ENCODE data around the gene PODXL2.

PODXL2 gene

DNA sequence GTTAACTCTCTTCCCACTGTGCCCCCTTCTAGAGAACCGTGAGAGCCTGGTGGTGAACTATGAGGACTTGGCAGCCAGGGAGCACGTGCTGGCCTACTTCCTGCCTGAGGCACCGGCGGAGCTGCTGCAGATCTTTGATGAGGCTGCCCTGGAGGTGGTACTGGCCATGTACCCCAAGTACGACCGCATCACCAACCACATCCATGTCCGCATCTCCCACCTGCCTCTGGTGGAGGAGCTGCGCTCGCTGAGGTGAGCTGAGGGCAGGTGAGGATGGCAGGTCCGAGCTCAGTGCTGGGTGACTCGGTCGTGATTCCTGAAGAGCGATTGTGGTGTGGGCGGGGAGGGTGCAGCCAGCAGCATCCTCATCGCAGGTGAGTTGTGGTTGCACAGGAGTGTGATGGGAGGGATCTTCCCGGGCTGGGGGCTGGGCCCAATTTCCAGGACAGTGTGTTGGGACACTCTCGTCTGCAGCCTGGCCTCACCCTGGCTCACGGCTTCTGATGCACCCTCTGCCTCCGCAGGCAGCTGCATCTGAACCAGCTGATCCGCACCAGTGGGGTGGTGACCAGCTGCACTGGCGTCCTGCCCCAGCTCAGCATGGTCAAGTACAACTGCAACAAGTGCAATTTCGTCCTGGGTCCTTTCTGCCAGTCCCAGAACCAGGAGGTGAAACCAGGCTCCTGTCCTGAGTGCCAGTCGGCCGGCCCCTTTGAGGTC, 22.7 kb upstream of the PODXL2 start:
- Histone ChIP-seq H3K36me3 (ENCODE audit: control insufficient read depth, insufficient read depth, low read length) (peaks cover 98% of the 10 kb centered on the region), H3K9ac (ENCODE audit: low read depth, low read length) (no peak overlapping the region), H3K4me1 (ENCODE audit: control insufficient read depth, insufficient read depth, low read length) (no peaks in the 10 kb centered on the region), H3K27me3 (ENCODE audit: control insufficient read depth, insufficient read depth, low read length) (no peaks in the 10 kb centered on the region), H3K27ac (ENCODE audit: low read depth, low read length) (no peak overlapping the region), H3K4me3 (ENCODE audit: low read depth, low read length) (no peak overlapping the region), H3K9me3 (ENCODE audit: control insufficient read depth, insufficient read depth, low read length) (no peaks in the 10 kb centered on the region)

DNA sequence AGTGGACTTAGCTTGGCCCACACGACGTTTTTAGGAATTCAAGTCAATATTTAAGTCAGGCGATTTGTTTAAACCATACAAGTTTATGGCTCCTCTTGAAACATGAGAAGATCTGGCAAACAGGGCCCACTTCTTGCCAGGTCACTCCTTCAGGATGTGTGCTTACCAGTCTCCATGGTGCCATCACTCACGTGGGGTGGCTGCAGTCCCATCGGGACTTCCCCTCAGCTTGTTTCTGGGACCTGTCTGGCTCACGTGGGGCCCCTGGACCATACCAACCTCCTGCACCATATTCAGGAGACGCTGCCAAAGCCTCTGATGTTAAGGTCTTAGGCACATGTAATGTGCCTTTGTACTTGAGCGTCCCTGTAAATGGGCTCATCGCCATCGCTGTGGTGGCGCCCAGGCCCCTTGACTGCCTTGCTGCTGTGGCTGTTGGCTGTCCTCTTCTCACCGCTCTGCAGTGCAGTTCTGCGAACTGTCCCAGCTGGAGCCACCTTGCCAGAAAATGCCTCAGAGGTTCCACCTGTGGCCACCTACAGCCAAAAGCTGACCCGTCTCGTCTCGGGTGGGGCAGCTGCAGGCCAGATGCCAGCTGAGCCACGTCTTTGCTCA, 21.9 kb upstream of the PODXL2 start:
- Histone ChIP-seq H3K4me3 (ENCODE audit: low read depth, low read length) (no peak overlapping the region), H3K27ac (ENCODE audit: low read depth, low read length) (no peak overlapping the region), H3K9ac (ENCODE audit: low read depth, low read length) (no peak overlapping the region), H3K36me3 (ENCODE audit: control insufficient read depth, insufficient read depth, low read length) (peaks cover 95% of the 10 kb centered on the region), H3K4me1 (ENCODE audit: control insufficient read depth, insufficient read depth, low read length) (no peaks in the 10 kb centered on the region), H3K27me3 (ENCODE audit: control insufficient read depth, insufficient read depth, low read length) (no peaks in the 10 kb centered on the region), H3K9me3 (ENCODE audit: control insufficient read depth, insufficient read depth, low read length) (no peaks in the 10 kb centered on the region)

DNA sequence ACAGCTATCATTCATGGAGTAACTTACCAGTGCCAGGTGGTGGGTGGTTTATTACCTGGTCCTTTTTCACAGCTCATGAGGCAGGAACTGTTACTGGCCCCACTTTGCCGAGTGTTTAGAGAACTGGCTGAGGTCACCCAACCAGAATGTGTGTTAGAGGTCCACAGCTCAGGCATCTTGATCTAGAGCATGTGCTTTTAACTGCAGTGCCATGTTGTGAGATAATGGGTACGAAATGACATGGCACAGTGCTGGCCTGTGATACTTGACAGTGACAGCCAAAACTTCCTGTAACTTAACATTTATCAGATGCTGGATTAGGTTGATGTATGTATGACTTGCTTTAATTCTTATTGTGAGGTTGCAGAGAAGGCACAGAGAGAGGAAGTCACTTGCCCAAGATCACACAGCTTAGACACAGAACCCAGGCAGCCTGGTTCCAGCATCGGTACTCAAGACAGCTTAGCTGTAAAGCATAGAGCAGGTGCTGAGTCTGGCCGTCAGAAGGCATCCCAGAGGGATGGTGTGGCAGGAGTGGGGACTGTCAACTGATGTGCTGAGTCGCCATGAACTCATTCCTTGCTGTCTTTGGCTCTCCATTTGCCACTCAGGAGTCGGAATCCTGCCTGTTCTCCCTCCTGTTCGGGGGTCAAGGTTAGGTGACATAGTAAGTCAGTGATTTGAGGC, 21.2 kb upstream of the PODXL2 start:
- Histone ChIP-seq H3K9me3 (ENCODE audit: control insufficient read depth, insufficient read depth, low read length) (no peaks in the 10 kb centered on the region), H3K4me1 (ENCODE audit: control insufficient read depth, insufficient read depth, low read length) (no peaks in the 10 kb centered on the region), H3K4me3 (ENCODE audit: low read depth, low read length) (no peak overlapping the region), H3K36me3 (ENCODE audit: control insufficient read depth, insufficient read depth, low read length) (peaks cover 95% of the 10 kb centered on the region), H3K9ac (ENCODE audit: low read depth, low read length) (no peak overlapping the region), H3K27me3 (ENCODE audit: control insufficient read depth, insufficient read depth, low read length) (no peaks in the 10 kb centered on the region), H3K27ac (ENCODE audit: low read depth, low read length) (no peak overlapping the region)

DNA sequence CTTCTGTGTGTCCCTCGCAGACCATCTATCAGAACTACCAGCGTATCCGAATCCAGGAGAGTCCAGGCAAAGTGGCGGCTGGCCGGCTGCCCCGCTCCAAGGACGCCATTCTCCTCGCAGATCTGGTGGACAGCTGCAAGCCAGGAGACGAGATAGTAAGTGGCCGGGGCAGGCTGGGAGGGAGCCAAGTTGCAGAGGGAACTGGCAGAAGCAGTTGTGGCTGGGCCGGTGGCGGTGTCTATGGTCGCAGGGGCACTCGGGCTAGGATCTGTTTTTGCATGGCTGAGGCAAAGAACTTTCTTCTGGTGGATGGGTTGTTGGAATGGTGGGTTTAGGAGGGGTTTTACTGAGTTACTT, 20.6 kb upstream of the PODXL2 start:
- Histone ChIP-seq H3K9ac (ENCODE audit: low read depth, low read length) (no peak overlapping the region), H3K4me3 (ENCODE audit: low read depth, low read length) (no peak overlapping the region), H3K9me3 (ENCODE audit: control insufficient read depth, insufficient read depth, low read length) (no peaks in the 10 kb centered on the region), H3K27ac (ENCODE audit: low read depth, low read length) (no peak overlapping the region), H3K4me1 (ENCODE audit: control insufficient read depth, insufficient read depth, low read length) (no peaks in the 10 kb centered on the region), H3K36me3 (ENCODE audit: control insufficient read depth, insufficient read depth, low read length) (peaks cover 95% of the 10 kb centered on the region), H3K27me3 (ENCODE audit: control insufficient read depth, insufficient read depth, low read length) (no peaks in the 10 kb centered on the region)

DNA sequence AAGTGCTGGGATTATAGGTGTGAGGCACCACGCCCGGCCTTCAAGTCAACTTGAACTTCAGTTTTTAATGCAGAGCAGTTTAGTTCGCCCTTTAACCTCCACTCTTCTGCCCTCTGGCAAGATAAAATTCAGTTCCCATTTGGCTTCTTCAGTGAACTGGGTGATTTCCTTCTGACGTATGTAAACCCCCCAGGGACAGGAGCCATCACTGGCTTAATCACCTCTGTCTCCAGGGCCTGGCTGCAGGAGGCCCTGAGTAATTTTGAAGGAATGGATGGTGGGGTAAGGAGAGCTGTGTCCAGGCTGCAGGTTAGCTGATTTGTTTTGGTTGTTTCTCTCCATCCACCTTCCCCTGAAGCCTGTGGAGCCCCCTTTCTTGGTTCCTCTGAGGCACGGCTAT, 18.9 kb upstream of the PODXL2 start:
- Histone ChIP-seq H3K4me3 (ENCODE audit: low read depth, low read length) (no peak overlapping the region), H3K4me1 (ENCODE audit: control insufficient read depth, insufficient read depth, low read length) (no peaks in the 10 kb centered on the region), H3K9ac (ENCODE audit: low read depth, low read length) (no peak overlapping the region), H3K27me3 (ENCODE audit: control insufficient read depth, insufficient read depth, low read length) (no peaks in the 10 kb centered on the region), H3K27ac (ENCODE audit: low read depth, low read length) (no peak overlapping the region), H3K36me3 (ENCODE audit: control insufficient read depth, insufficient read depth, low read length) (peaks cover 96% of the 10 kb centered on the region), H3K9me3 (ENCODE audit: control insufficient read depth, insufficient read depth, low read length) (no peaks in the 10 kb centered on the region)

DNA sequence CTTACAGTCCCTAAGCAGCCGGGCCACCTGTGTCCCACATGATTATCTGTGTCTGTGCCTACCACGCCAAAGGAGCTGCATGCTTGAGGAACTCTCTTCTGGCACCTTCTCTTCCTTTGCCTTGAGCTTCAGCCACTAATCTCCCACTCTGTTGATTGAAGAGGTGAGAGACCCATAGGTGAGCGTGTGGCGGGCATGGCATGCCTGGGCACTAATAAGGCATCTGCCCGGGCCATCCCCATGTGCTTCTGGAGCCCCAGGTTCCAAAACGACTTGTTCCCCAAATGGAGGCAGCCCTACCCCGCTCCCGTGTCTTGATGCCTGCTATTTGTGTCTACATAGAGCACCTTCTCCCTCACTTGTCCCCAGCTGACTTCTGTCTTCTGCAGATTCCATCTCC, 17.7 kb upstream of the PODXL2 start:
- Histone ChIP-seq H3K4me1 (ENCODE audit: control insufficient read depth, insufficient read depth, low read length) (no peaks in the 10 kb centered on the region), H3K27me3 (ENCODE audit: control insufficient read depth, insufficient read depth, low read length) (no peaks in the 10 kb centered on the region), H3K36me3 (ENCODE audit: control insufficient read depth, insufficient read depth, low read length) (peaks cover 96% of the 10 kb centered on the region), H3K4me3 (ENCODE audit: low read depth, low read length) (no peak overlapping the region), H3K27ac (ENCODE audit: low read depth, low read length) (no peak overlapping the region), H3K9ac (ENCODE audit: low read depth, low read length) (no peak overlapping the region), H3K9me3 (ENCODE audit: control insufficient read depth, insufficient read depth, low read length) (no peaks in the 10 kb centered on the region)

DNA sequence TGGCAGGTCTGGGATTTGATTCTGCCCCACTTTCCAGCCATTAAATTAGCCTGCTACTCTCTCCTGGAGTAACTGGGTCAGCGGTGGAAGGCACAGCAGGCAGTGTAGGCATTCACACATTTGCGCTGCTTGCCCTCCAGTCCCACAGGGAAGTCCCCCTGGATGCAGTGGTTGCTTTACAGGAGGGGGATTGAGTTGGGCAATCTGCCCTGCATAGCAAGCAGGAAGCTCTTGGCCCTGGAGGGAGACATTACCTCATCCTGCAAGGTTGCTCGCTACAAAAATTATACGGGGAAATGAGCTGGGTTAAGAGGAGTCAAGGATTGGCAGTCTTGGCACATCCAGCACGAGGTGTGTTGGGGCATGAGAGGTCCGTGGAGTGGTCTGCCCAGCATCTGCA, 16.0 kb upstream of the PODXL2 start:
- H3K36me3 ChIP-seq (ENCODE audit: control insufficient read depth, insufficient read depth, low read length): peaks cover 96% of the 10 kb centered on the region

DNA sequence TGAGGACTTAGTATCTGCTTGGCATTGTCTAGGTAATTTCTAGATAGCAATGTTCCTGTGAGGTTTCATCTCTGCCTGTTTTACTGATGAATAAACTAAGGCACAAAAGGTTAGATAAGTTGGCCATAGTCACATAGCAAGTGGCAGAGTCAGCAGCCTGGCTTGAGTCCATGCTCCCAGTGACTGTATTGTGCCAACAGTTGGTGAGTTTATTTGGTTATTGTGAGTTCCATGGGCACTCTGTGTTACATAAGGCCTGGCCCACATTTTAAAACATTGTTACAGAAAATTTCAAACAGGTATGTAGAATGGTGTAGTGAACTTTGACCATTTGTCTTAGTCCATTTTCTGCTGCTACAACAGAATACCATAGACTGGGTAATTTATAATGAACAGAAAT, 15.6 kb upstream of the PODXL2 start:
- H3K4me3 ChIP-seq (ENCODE audit: low read depth, low read length): no peak overlapping the region
- no peaks in the 10 kb centered on the region for H3K9me3 ChIP-seq (ENCODE audit: control insufficient read depth, insufficient read depth, low read length)
- H3K36me3 ChIP-seq (ENCODE audit: control insufficient read depth, insufficient read depth, low read length): peaks cover 96% of the 10 kb centered on the region
- no peaks in the 10 kb centered on the region for H3K27me3 ChIP-seq (ENCODE audit: control insufficient read depth, insufficient read depth, low read length)
- H3K27ac ChIP-seq (ENCODE audit: low read depth, low read length): no peak overlapping the region
- no peaks in the 10 kb centered on the region for H3K4me1 ChIP-seq (ENCODE audit: control insufficient read depth, insufficient read depth, low read length)
- no peak overlapping the region for H3K9ac ChIP-seq (ENCODE audit: low read depth, low read length)

More for the DNA sequence above, 16.0 kb upstream of the PODXL2 start:
- no peaks in the 10 kb centered on the region for H3K4me1 ChIP-seq (ENCODE audit: control insufficient read depth, insufficient read depth, low read length)
- H3K27ac ChIP-seq (ENCODE audit: low read depth, low read length): no peak overlapping the region
- H3K27me3 ChIP-seq (ENCODE audit: control insufficient read depth, insufficient read depth, low read length): no peaks in the 10 kb centered on the region
- no peaks in the 10 kb centered on the region for H3K9me3 ChIP-seq (ENCODE audit: control insufficient read depth, insufficient read depth, low read length)
- no peak overlapping the region for H3K9ac ChIP-seq (ENCODE audit: low read depth, low read length)
- H3K4me3 ChIP-seq (ENCODE audit: low read depth, low read length): no peak overlapping the region

DNA sequence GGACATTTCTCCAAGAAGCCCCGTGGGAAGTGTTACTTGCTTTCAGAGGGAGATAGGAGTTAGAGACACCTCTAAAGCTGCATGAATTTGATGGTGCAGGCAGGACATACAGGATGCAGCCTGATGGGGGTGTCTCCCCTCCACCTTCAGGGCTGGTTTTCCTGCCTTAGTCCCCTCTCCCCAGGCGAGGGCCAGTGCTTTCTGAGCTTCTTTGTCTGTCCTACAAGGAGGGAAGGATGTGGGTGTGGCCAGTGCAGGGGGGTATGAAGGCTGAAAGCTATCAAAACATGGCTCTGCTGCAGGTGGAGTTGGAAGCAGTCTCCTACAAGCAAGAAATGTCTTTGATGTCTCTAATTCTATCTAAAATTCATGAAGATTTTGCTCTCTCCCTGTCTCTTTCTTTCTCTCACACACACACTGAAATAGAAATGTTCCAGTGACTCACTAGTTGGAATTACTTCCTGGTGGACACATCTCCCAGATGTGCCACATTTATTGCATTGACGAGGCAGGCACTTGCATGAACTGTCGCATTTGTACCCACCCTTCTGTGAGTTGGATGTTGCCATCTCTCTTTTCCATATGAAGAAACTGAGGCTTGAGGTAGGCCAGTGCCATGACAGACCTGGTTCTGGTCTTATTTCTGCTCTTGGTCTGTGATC, 13.9 kb upstream of the PODXL2 start:
- no peak overlapping the region for H3K4me3 ChIP-seq (ENCODE audit: low read depth, low read length)
- H3K9me3 ChIP-seq (ENCODE audit: control insufficient read depth, insufficient read depth, low read length): no peaks in the 10 kb centered on the region
- no peak overlapping the region for H3K27ac ChIP-seq (ENCODE audit: low read depth, low read length)
- H3K27me3 ChIP-seq (ENCODE audit: control insufficient read depth, insufficient read depth, low read length): no peaks in the 10 kb centered on the region
- peaks cover 97% of the 10 kb centered on the region for H3K36me3 ChIP-seq (ENCODE audit: control insufficient read depth, insufficient read depth, low read length)
- H3K9ac ChIP-seq (ENCODE audit: low read depth, low read length): no peak overlapping the region
- H3K4me1 ChIP-seq (ENCODE audit: control insufficient read depth, insufficient read depth, low read length): no peaks in the 10 kb centered on the region

DNA sequence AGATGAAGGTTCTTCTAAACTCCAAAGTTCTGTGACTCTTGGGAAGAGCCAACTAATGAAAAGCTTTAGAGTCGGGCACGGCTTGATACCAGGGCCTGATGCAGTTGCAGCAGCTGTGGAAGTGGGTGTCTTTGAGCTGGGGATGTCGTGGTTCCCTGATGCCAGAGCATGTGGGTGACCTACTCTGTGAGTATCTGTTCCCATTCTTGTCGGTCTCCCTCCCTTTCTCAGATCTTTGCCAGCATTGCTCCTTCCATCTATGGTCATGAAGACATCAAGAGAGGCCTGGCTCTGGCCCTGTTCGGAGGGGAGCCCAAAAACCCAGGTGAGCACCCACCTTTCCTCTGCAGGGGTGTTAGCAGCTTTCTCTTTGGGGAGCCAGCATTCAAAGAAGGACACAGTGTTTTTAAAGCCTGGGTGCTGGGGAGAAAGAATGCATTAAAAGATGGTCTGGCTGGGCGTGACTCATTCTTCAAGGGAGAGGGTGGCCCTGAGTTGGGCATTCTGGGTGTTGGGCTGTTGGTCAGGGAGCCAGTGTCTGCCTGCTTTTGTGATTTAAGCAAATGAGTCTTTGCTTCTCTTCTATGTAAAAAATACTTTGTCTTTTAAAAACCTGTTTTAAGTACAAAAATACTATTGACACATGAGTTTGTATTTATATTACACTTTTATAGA, 13.2 kb upstream of the PODXL2 start:
- H3K4me1 ChIP-seq (ENCODE audit: control insufficient read depth, insufficient read depth, low read length): no peaks in the 10 kb centered on the region
- H3K27ac ChIP-seq (ENCODE audit: low read depth, low read length): no peak overlapping the region
- H3K36me3 ChIP-seq (ENCODE audit: control insufficient read depth, insufficient read depth, low read length): peaks cover 97% of the 10 kb centered on the region
- no peaks in the 10 kb centered on the region for H3K27me3 ChIP-seq (ENCODE audit: control insufficient read depth, insufficient read depth, low read length)
- no peak overlapping the region for H3K9ac ChIP-seq (ENCODE audit: low read depth, low read length)
- H3K9me3 ChIP-seq (ENCODE audit: control insufficient read depth, insufficient read depth, low read length): no peaks in the 10 kb centered on the region
- no peak overlapping the region for H3K4me3 ChIP-seq (ENCODE audit: low read depth, low read length)
